DOHH2 (cell line): ENCODE data around the gene DPYSL5.

Experiments
- H3F3A ChIP-seq: fragments of 200-600 bp; sonication (generic), shearing (Covaris generic); 2 replicates; pipeline ENCODE4 v1.6.0; 2016; ENCODE audit warnings: antibody characterized with exemption, mild to moderate bottlenecking; ENCODE audit not compliant: control insufficient read depth, insufficient read depth
- H3K27ac ChIP-seq: fragments of 200-600 bp; sonication (generic); 2 replicates; pipeline ENCODE4 v1.5.1; 2014; ENCODE audit warnings: low read depth, mild to moderate bottlenecking, low read length, moderate library complexity
- H3K27me3 ChIP-seq: fragments of 200-600 bp; sonication (generic); 2 replicates; pipeline ENCODE4 v1.6.1; 2014; ENCODE audit warnings: mild to moderate bottlenecking, low read length, mixed read lengths; ENCODE audit not compliant: control insufficient read depth
- H3K36me3 ChIP-seq: fragments of 200-600 bp; sonication (generic); 2 replicates; pipeline ENCODE4 v1.6.1; 2014; ENCODE audit warnings: mild to moderate bottlenecking, low read length, moderate library complexity, mixed read lengths; ENCODE audit not compliant: control insufficient read depth
- H3K4me1 ChIP-seq: fragments of 200-600 bp; sonication (generic); 2 replicates; pipeline ENCODE4 v1.6.1; 2014; ENCODE audit warnings: mild to moderate bottlenecking, low read length, mixed read lengths; ENCODE audit not compliant: control insufficient read depth
- H3K4me2 ChIP-seq: fragments of 200-600 bp; sonication (generic); 2 replicates; pipeline ENCODE4 v1.6.0; 2014; ENCODE audit warnings: mild to moderate bottlenecking, low read length, moderate library complexity
- H3K4me3 ChIP-seq: fragments of 200-600 bp; sonication (generic); 2 replicates; pipeline ENCODE4 v1.5.1; 2014; ENCODE audit warnings: mild to moderate bottlenecking, low read length, mixed read lengths
- H3K79me2 ChIP-seq: fragments of 200-600 bp; sonication (generic); 2 replicates; pipeline ENCODE4 v1.6.1; 2014; ENCODE audit warnings: mild to moderate bottlenecking, low read length, mixed read lengths; ENCODE audit not compliant: control insufficient read depth
- H3K9me2 ChIP-seq: fragments of 200-600 bp; sonication (generic); replicated peaks from 2 replicates; pipeline ENCODE4 v1.6.1; 2014; ENCODE audit warnings: mild to moderate bottlenecking, low read length, mixed read lengths; ENCODE audit not compliant: control insufficient read depth
- H3K9me3 ChIP-seq: fragments of 200-600 bp; sonication (generic); 2 replicates; pipeline ENCODE4 v1.6.1; 2014; ENCODE audit warnings: antibody characterized with exemption, low read length, mixed read lengths; ENCODE audit not compliant: control insufficient read depth, insufficient read depth
- H4K20me1 ChIP-seq: fragments of 200-600 bp; sonication (generic); 2 replicates; pipeline ENCODE4 v1.6.0; 2014; ENCODE audit warnings: low read depth, mild to moderate bottlenecking, antibody characterized with exemption, low read length, moderate library complexity; ENCODE audit not compliant: control insufficient read depth, insufficient read depth
- EZH2phosphoT487 ChIP-seq: fragments of 200-600 bp; sonication (generic); IDR thresholded peaks from 2 replicates; pipeline ENCODE4 v1.6.1; 2017; ENCODE audit warnings: borderline replicate concordance, mild to moderate bottlenecking, antibody characterized with exemption, low read length, moderate library complexity, mixed read lengths
- TF ChIP-seq, protein P1 (sequence below): fragments of 200-600 bp; sonication (generic); IDR thresholded peaks from one replicate; pipeline ENCODE4 v1.5.1; 2014; ENCODE audit warnings: antibody characterized with exemption, mild to moderate bottlenecking, low read depth, low read length; ENCODE audit not compliant: poor library complexity, severe bottlenecking

Gene DPYSL5

DNA sequence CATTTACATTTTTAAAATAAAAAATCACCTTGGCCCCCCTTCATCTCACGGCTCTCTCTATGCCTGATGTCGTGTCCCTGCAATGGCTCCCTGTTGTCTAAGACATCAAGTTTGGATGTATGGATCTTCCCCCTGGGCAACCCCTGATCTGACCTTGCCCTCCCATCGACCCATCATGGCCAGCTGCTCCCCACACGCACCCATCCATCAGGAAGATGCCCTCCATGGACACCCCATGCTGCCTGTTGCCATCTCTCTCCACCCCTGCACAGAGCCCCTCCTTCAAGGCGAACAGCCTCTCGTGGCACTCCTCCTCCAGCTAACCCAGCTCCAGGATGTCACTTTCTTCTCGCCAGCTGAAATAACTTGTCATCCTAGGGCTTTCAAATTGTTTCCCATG lies 59.5 kb downstream of the DPYSL5 start:
- peaks cover 9% of the 10 kb centered on the region for H3K4me1 ChIP-seq
- H3K9me3 ChIP-seq: no peaks in the 10 kb centered on the region
- H3K9me2 ChIP-seq: no peaks in the 10 kb centered on the region
- no peaks in the 10 kb centered on the region for H3K36me3 ChIP-seq
- H4K20me1 ChIP-seq: no peaks in the 10 kb centered on the region
- no peak overlapping the region for H3K4me2 ChIP-seq
- H3F3A ChIP-seq: no peaks in the 10 kb centered on the region
- H3K27ac ChIP-seq: no peak overlapping the region
- peaks cover 3% of the 10 kb centered on the region; the same call in 1 of the 2 replicates for H3K27me3 ChIP-seq
- TF ChIP-seq EZH2phosphoT487: no peak
- TF ChIP-seq, protein P1, sequence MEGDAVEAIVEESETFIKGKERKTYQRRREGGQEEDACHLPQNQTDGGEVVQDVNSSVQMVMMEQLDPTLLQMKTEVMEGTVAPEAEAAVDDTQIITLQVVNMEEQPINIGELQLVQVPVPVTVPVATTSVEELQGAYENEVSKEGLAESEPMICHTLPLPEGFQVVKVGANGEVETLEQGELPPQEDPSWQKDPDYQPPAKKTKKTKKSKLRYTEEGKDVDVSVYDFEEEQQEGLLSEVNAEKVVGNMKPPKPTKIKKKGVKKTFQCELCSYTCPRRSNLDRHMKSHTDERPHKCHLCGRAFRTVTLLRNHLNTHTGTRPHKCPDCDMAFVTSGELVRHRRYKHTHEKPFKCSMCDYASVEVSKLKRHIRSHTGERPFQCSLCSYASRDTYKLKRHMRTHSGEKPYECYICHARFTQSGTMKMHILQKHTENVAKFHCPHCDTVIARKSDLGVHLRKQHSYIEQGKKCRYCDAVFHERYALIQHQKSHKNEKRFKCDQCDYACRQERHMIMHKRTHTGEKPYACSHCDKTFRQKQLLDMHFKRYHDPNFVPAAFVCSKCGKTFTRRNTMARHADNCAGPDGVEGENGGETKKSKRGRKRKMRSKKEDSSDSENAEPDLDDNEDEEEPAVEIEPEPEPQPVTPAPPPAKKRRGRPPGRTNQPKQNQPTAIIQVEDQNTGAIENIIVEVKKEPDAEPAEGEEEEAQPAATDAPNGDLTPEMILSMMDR: no peak
- H3K4me3 ChIP-seq: no peak overlapping the region
- H3K79me2 ChIP-seq: no peaks in the 10 kb centered on the region

DNA sequence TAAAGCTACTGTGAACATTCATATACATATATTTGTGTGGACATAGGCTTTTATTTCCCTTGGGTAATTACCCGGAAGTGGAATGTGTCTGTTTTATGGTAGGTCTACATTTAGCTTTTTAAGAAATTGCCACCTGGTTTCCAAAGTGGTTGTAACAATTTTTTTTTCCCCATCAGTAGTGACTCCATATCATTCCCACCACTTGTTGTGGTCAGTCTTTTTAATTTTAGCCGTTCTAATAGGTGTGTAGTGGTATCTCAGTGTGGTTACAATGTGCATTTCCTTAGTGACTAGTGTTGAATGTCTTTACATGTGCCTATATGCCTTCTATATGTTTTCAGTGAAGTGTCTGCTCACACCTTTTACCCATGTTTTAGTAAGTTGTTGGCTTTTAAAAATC lies 62.2 kb downstream of the DPYSL5 start:
- peaks cover 3% of the 10 kb centered on the region for H3K4me1 ChIP-seq
- H3K9me3 ChIP-seq: no peaks in the 10 kb centered on the region
- no peak for TF ChIP-seq EZH2phosphoT487
- TF ChIP-seq, protein P1: no peak
- H4K20me1 ChIP-seq: no peaks in the 10 kb centered on the region
- no peak overlapping the region for H3K4me3 ChIP-seq
- H3F3A ChIP-seq: no peaks in the 10 kb centered on the region
- H3K4me2 ChIP-seq: no peak overlapping the region
- no peaks in the 10 kb centered on the region for H3K36me3 ChIP-seq
- peaks cover 5% of the 10 kb centered on the region; the same call in 1 of the 2 replicates for H3K27me3 ChIP-seq
- no peaks in the 10 kb centered on the region for H3K9me2 ChIP-seq
- H3K79me2 ChIP-seq: no peaks in the 10 kb centered on the region
- no peak overlapping the region for H3K27ac ChIP-seq

DNA sequence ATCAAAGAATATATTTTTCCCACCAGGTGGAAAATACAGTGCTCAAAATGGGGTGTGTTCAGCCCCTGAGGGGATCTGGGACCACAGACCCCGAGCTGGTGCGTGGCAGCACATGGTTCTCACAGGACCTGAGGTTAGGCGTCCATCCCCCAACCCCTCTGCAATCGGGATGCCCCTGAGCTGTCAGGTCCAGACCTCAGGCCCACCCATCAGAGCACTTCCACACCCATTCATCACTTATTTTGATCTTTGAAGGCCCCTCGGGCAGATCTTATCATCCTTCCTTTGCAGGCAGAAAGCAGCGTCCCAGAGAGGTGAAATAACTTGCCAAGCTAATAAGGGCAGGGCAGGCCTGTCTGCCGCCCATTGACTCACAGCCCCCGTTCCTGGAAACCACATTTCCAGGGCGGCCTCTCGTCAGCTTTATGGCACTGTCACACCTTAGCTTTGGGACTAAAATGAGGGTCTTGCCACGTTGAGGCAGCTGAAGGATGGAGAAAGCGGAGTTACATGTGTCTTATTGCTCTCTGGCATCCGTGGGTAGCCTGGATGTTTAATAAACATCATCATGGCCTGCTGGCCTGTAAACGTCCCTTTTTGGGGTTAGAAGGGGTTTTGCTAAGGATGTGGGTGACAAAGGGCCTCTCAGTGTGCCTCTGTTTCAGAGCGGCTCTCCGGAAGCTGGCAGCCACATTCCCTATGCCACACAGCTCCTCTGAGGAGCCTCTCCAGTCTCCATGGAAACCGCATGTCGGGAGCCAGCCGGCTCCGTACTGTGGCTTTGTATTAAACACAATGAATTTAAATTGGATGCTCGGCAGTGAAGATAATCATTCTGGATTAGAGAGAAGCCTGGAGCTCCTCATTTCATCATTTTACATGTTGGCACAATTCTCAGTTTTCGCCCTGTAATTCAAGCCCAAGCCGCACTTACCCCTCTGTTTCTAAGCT lies 64.3 kb downstream of the DPYSL5 start:
- peaks cover 17% of the 10 kb centered on the region for H3K27me3 ChIP-seq
- no peaks in the 10 kb centered on the region for H3K36me3 ChIP-seq
- H3K9me2 ChIP-seq: no peaks in the 10 kb centered on the region
- TF ChIP-seq, protein P1: no peak
- no peaks in the 10 kb centered on the region for H3K79me2 ChIP-seq
- no peak overlapping the region for H3K4me3 ChIP-seq
- H3K27ac ChIP-seq: no peak overlapping the region
- no peak overlapping the region for H3K4me2 ChIP-seq
- no peaks in the 10 kb centered on the region for H4K20me1 ChIP-seq
- H3F3A ChIP-seq: no peaks in the 10 kb centered on the region
- H3K9me3 ChIP-seq: no peaks in the 10 kb centered on the region
- H3K4me1 ChIP-seq: no peaks in the 10 kb centered on the region
